ENCODE results near the gene CNP.

CNP gene

GRCh38 chr17:41966463-41967140 lies at the start of gene CNP:
Gene CNP (plus strand): TSS chr17:41966795. CDS start chr17:41966885, 90 bp downstream.
- Histone ChIP-seq H3K27me3 (ENCODE audit: control insufficient read depth in 1 of 2, insufficient read depth in 2 of 2, low read length in 2 of 2) (no peaks in the 10 kb centered on the region), H3K4me1 (ENCODE audit: control insufficient read depth in 1 of 2, insufficient read depth in 2 of 2, low read length in 2 of 2) (peaks cover 14 to 28% of the 10 kb centered on the region in 2 donors), H3K4me3 (ENCODE audit: low read depth in 1 of 2, low read length in 2 of 2) (peak within 1 kb of the TSS; percentile 69 to 76), H3K9me3 (ENCODE audit: control insufficient read depth in 1 of 2, low read length in 2 of 2) (no peaks in the 10 kb centered on the region), H3K9ac (ENCODE audit: low read depth in 1 of 2, low read length in 2 of 2) (peak within 1 kb of the TSS; percentile 70 to 75), H3K27ac (ENCODE audit: low read depth, low read length) (peak within 1 kb of the TSS; percentile 60), H3K36me3 (ENCODE audit: control insufficient read depth in 1 of 2, insufficient read depth in 2 of 2, low read length in 2 of 2) (peaks cover 4 to 16% of the 10 kb centered on the region in 2 donors)

GRCh38 chr17:41917192-41917591 lies 49.4 kb upstream of the CNP start:
- peak overlapping the region; percentile 90 to 98 for H3K4me3 ChIP-seq (ENCODE audit: low read depth in 1 of 2, low read length in 2 of 2)

GRCh38 chr17:41917679-41918313 lies 48.8 kb upstream of the CNP start:
- peak overlapping the region; percentile 72 for H3K27ac ChIP-seq (ENCODE audit: low read depth, low read length)
- H3K4me3 ChIP-seq (ENCODE audit: low read depth in 1 of 2, low read length in 2 of 2), result peak overlapping the region; percentile 90 to 98
- H3K36me3 ChIP-seq (ENCODE audit: control insufficient read depth in 1 of 2, insufficient read depth in 2 of 2, low read length in 2 of 2), result peaks cover 4 to 10% of the 10 kb centered on the region in 2 donors
- H3K4me1 ChIP-seq (ENCODE audit: control insufficient read depth in 1 of 2, insufficient read depth in 2 of 2, low read length in 2 of 2), result peaks cover 30 to 47% of the 10 kb centered on the region in 2 donors
- H3K9ac ChIP-seq (ENCODE audit: low read depth in 1 of 2, low read length in 2 of 2), result peak overlapping the region; percentile 81 to 92
- no peaks in the 10 kb centered on the region for H3K27me3 ChIP-seq (ENCODE audit: control insufficient read depth in 1 of 2, insufficient read depth in 2 of 2, low read length in 2 of 2)
- H3K9me3 ChIP-seq (ENCODE audit: control insufficient read depth in 1 of 2, low read length in 2 of 2), result no peaks in the 10 kb centered on the region

More at GRCh38 chr17:41917192-41917591, 49.4 kb upstream of the CNP start:
- Histone ChIP-seq H3K4me1 (ENCODE audit: control insufficient read depth in 1 of 2, insufficient read depth in 2 of 2, low read length in 2 of 2) (peaks cover 30 to 47% of the 10 kb centered on the region in 2 donors), H3K9me3 (ENCODE audit: control insufficient read depth in 1 of 2, low read length in 2 of 2) (no peaks in the 10 kb centered on the region), H3K27me3 (ENCODE audit: control insufficient read depth in 1 of 2, insufficient read depth in 2 of 2, low read length in 2 of 2) (no peaks in the 10 kb centered on the region), H3K36me3 (ENCODE audit: control insufficient read depth in 1 of 2, insufficient read depth in 2 of 2, low read length in 2 of 2) (peaks cover 10 to 16% of the 10 kb centered on the region in 2 donors), H3K27ac (ENCODE audit: low read depth, low read length) (no peak overlapping the region), H3K9ac (ENCODE audit: low read depth in 1 of 2, low read length in 2 of 2) (peak overlapping the region; percentile 81 to 92)

- H3K9ac ChIP-seq (ENCODE audit: low read depth in 1 of 2, low read length in 2 of 2), result peak within 1 kb of the TSS; percentile 81 to 92
- peak within 1 kb of the TSS; percentile 72 for H3K27ac ChIP-seq (ENCODE audit: low read depth, low read length)
- H3K27me3 ChIP-seq (ENCODE audit: control insufficient read depth in 1 of 2, insufficient read depth in 2 of 2, low read length in 2 of 2), result no peaks in the 10 kb centered on the region
- no peaks in the 10 kb centered on the region for H3K9me3 ChIP-seq (ENCODE audit: control insufficient read depth in 1 of 2, low read length in 2 of 2)
- H3K4me3 ChIP-seq (ENCODE audit: low read depth in 1 of 2, low read length in 2 of 2), result peak within 1 kb of the TSS; percentile 90 to 98
- H3K36me3 ChIP-seq (ENCODE audit: control insufficient read depth in 1 of 2, insufficient read depth in 2 of 2, low read length in 2 of 2), result peaks cover 1 to 3% of the 10 kb centered on the region in 2 donors
- peaks cover 30 to 46% of the 10 kb centered on the region in 2 donors for H3K4me1 ChIP-seq (ENCODE audit: control insufficient read depth in 1 of 2, insufficient read depth in 2 of 2, low read length in 2 of 2)
Observed at GRCh38 chr17:41918314-41919164, 48.1 kb upstream of the CNP start, which contains the start of gene ACLY. Gene ACLY (minus strand): TSS chr17:41918951. CDS start chr17:41913873, 5,078 bp downstream.

- Histone ChIP-seq H3K27ac (ENCODE audit: low read depth, low read length) (no peak overlapping the region), H3K27me3 (ENCODE audit: control insufficient read depth in 1 of 2, insufficient read depth in 2 of 2, low read length in 2 of 2) (no peaks in the 10 kb centered on the region), H3K9ac (ENCODE audit: low read depth in 1 of 2, low read length in 2 of 2) (peak overlapping the region; percentile 57 to 77), H3K4me3 (ENCODE audit: low read depth in 1 of 2, low read length in 2 of 2) (peak overlapping the region; percentile 78 to 90), H3K9me3 (ENCODE audit: control insufficient read depth in 1 of 2, low read length in 2 of 2) (no peaks in the 10 kb centered on the region), H3K4me1 (ENCODE audit: control insufficient read depth in 1 of 2, insufficient read depth in 2 of 2, low read length in 2 of 2) (peaks cover 23 to 39% of the 10 kb centered on the region in 2 donors), H3K36me3 (ENCODE audit: control insufficient read depth in 1 of 2, insufficient read depth in 2 of 2, low read length in 2 of 2) (no peaks in the 10 kb centered on the region)
Observed at GRCh38 chr17:41919165-41919817, 47.3 kb upstream of the CNP start.

GRCh38 chr17:41919840-41920579 lies 46.6 kb upstream of the CNP start:
- Histone ChIP-seq H3K27me3 (ENCODE audit: control insufficient read depth in 1 of 2, insufficient read depth in 2 of 2, low read length in 2 of 2) (no peaks in the 10 kb centered on the region), H3K4me1 (ENCODE audit: control insufficient read depth in 1 of 2, insufficient read depth in 2 of 2, low read length in 2 of 2) (peaks cover 17 to 31% of the 10 kb centered on the region in 2 donors), H3K36me3 (ENCODE audit: control insufficient read depth in 1 of 2, insufficient read depth in 2 of 2, low read length in 2 of 2) (no peaks in the 10 kb centered on the region), H3K9ac (ENCODE audit: low read depth in 1 of 2, low read length in 2 of 2) (peak overlapping the region; percentile 57 to 77), H3K9me3 (ENCODE audit: control insufficient read depth in 1 of 2, low read length in 2 of 2) (no peaks in the 10 kb centered on the region), H3K4me3 (ENCODE audit: low read depth in 1 of 2, low read length in 2 of 2) (peak overlapping the region; percentile 78 to 90), H3K27ac (ENCODE audit: low read depth, low read length) (no peak overlapping the region)

- Histone ChIP-seq H3K36me3 (ENCODE audit: control insufficient read depth in 1 of 2, insufficient read depth in 2 of 2, low read length in 2 of 2) (no peaks in the 10 kb centered on the region), H3K9ac (ENCODE audit: low read depth in 1 of 2, low read length in 2 of 2) (no peak overlapping the region), H3K4me3 (ENCODE audit: low read depth in 1 of 2, low read length in 2 of 2) (no peak overlapping the region), H3K27ac (ENCODE audit: low read depth, low read length) (no peak overlapping the region), H3K27me3 (ENCODE audit: control insufficient read depth in 1 of 2, insufficient read depth in 2 of 2, low read length in 2 of 2) (no peaks in the 10 kb centered on the region), H3K4me1 (ENCODE audit: control insufficient read depth in 1 of 2, insufficient read depth in 2 of 2, low read length in 2 of 2) (peaks cover 15 to 28% of the 10 kb centered on the region in 2 donors), H3K9me3 (ENCODE audit: control insufficient read depth in 1 of 2, low read length in 2 of 2) (no peaks in the 10 kb centered on the region)
Observed at GRCh38 chr17:41920580-41920955, 46.0 kb upstream of the CNP start.

GRCh38 chr17:41925991-41926590 lies 40.5 kb upstream of the CNP start:
- H3K9me3 ChIP-seq (ENCODE audit: control insufficient read depth in 1 of 2, low read length in 2 of 2), result no peaks in the 10 kb centered on the region
- H3K4me3 ChIP-seq (ENCODE audit: low read depth in 1 of 2, low read length in 2 of 2), result no peak overlapping the region
- H3K36me3 ChIP-seq (ENCODE audit: control insufficient read depth in 1 of 2, insufficient read depth in 2 of 2, low read length in 2 of 2), result no peaks in the 10 kb centered on the region
- H3K4me1 ChIP-seq (ENCODE audit: control insufficient read depth in 1 of 2, insufficient read depth in 2 of 2, low read length in 2 of 2), result peaks cover 6 to 12% of the 10 kb centered on the region in 2 donors
- H3K27me3 ChIP-seq (ENCODE audit: control insufficient read depth in 1 of 2, insufficient read depth in 2 of 2, low read length in 2 of 2), result no peaks in the 10 kb centered on the region
- H3K9ac ChIP-seq (ENCODE audit: low read depth in 1 of 2, low read length in 2 of 2), result no peak overlapping the region
- H3K27ac ChIP-seq (ENCODE audit: low read depth, low read length), result no peak overlapping the region
